KMS-11 (cell line): ENCODE data around the gene METTL26.

ENCODE experiments used
- H2AFZ ChIP-seq: fragments of 200-600 bp; sonication (generic); 2 replicates; pipeline ENCODE4 v1.6.1; 2016; ENCODE audit warnings: antibody characterized with exemption, mixed run types, low read depth
- H3K27ac ChIP-seq: fragments of 200-600 bp; sonication (generic); 2 replicates; pipeline ENCODE4 v1.6.1; 2016; ENCODE audit warnings: mild to moderate bottlenecking, mixed run types
- H3K27me3 ChIP-seq: fragments of 200-600 bp; sonication (generic); 2 replicates; pipeline ENCODE4 v1.6.1; 2017; ENCODE audit warnings: mild to moderate bottlenecking, low read depth, mixed run types, moderate library complexity; ENCODE audit not compliant: insufficient read depth
- H3K36me3 ChIP-seq: fragments of 200-600 bp; sonication (generic); 2 replicates; pipeline ENCODE4 v1.6.1; 2017; ENCODE audit warnings: mild to moderate bottlenecking, mixed run types; ENCODE audit not compliant: insufficient read depth
- H3K4me1 ChIP-seq: fragments of 200-600 bp; sonication (generic); 2 replicates; pipeline ENCODE4 v1.6.1; 2016; ENCODE audit warnings: mild to moderate bottlenecking, low read depth, mixed run types; ENCODE audit not compliant: poor library complexity, severe bottlenecking
- H3K4me2 ChIP-seq: fragments of 200-600 bp; sonication (generic); 2 replicates; pipeline ENCODE4 v1.7.0; 2016; ENCODE audit warnings: mild to moderate bottlenecking, mixed run types
- H3K4me3 ChIP-seq: fragments of 200-600 bp; sonication (generic); IDR thresholded peaks from 2 replicates; pipeline ENCODE4 v1.6.1; 2017; ENCODE audit warnings: low read depth, low read length, mixed read lengths; ENCODE audit not compliant: insufficient read depth
- H3K79me2 ChIP-seq: fragments of 200-600 bp; sonication (generic); 2 replicates; pipeline ENCODE4 v1.6.1; 2016; ENCODE audit warnings: low read depth, mixed run types; ENCODE audit not compliant: insufficient read depth
- H3K9ac ChIP-seq: fragments of 200-600 bp; sonication (generic); 2 replicates; pipeline ENCODE4 v1.6.1; 2016; ENCODE audit warnings: mild to moderate bottlenecking, mixed run types
- H4K20me1 ChIP-seq: fragments of 200-600 bp; sonication (generic); 2 replicates; pipeline ENCODE4 v1.6.1; 2016; ENCODE audit warnings: mild to moderate bottlenecking, mixed run types; ENCODE audit not compliant: insufficient read depth
- CTCF ChIP-seq: fragments of 200-600 bp; sonication (generic); conservative IDR thresholded peaks from 2 replicates; pipeline ENCODE4 v1.6.1; 2017; ENCODE audit warnings: low read depth, mild to moderate bottlenecking, antibody characterized with exemption, low read length, moderate library complexity, mixed read lengths

The METTL26 gene

GRCh38 chr16:610513-611381 lies 25.4 kb downstream of the METTL26 start:
- Histone ChIP-seq H3K4me2 (no peak overlapping the region), H3K9ac (no peak overlapping the region), H3K27ac (no peak overlapping the region)

GRCh38 chr16:609984-610383 lies 26.1 kb downstream of the METTL26 start:
- H3K27me3 ChIP-seq, result no peaks in the 10 kb centered on the region
- H3K27ac ChIP-seq, result no peak overlapping the region
- H2AFZ ChIP-seq, result no peak overlapping the region
- H3K79me2 ChIP-seq, result peaks cover 2% of the 10 kb centered on the region; the same call in 1 of the 2 replicates
- no peak overlapping the region for H3K4me3 ChIP-seq
- H3K4me2 ChIP-seq, result no peak overlapping the region
- no peak for TF ChIP-seq CTCF
- no peaks in the 10 kb centered on the region for H3K36me3 ChIP-seq
- no peaks in the 10 kb centered on the region for H4K20me1 ChIP-seq
- H3K9ac ChIP-seq, result no peak overlapping the region
- H3K4me1 ChIP-seq, result no peaks in the 10 kb centered on the region

More at GRCh38 chr16:610513-611381, 25.4 kb downstream of the METTL26 start:
- Histone ChIP-seq H3K27me3 (no peaks in the 10 kb centered on the region), H3K4me1 (no peaks in the 10 kb centered on the region), H3K79me2 (peaks cover 3% of the 10 kb centered on the region; the same call in 1 of the 2 replicates), H3K4me3 (no peak overlapping the region), H2AFZ (no peak overlapping the region), H4K20me1 (no peaks in the 10 kb centered on the region), H3K36me3 (no peaks in the 10 kb centered on the region)
- TF ChIP-seq CTCF, result peak; percentile 41

- Histone ChIP-seq H3K4me2 (no peak overlapping the region), H3K27me3 (no peaks in the 10 kb centered on the region), H3K4me1 (no peaks in the 10 kb centered on the region), H4K20me1 (no peaks in the 10 kb centered on the region), H3K36me3 (no peaks in the 10 kb centered on the region), H3K27ac (no peak overlapping the region), H3K79me2 (peaks cover 8% of the 10 kb centered on the region; the same call in 1 of the 2 replicates), H2AFZ (no peak overlapping the region), H3K9ac (no peak overlapping the region), H3K4me3 (no peak overlapping the region)
- TF ChIP-seq CTCF, result no peak
Measured at GRCh38 chr16:609316-609715, 26.8 kb downstream of the METTL26 start.

- Histone ChIP-seq H3K27ac (no peak overlapping the region), H3K4me3 (no peak overlapping the region), H4K20me1 (no peaks in the 10 kb centered on the region), H3K79me2 (peaks cover 9% of the 10 kb centered on the region; the same call in 1 of the 2 replicates), H3K27me3 (no peaks in the 10 kb centered on the region), H3K4me1 (no peaks in the 10 kb centered on the region), H3K36me3 (no peaks in the 10 kb centered on the region), H3K9ac (no peak overlapping the region), H2AFZ (no peak overlapping the region), H3K4me2 (no peak overlapping the region)
- no peak for TF ChIP-seq CTCF
Measured at GRCh38 chr16:608019-608418, 28.1 kb downstream of the METTL26 start.
